K562 (cell line): ENCODE measurements around the gene IL24. TPM values are rescaled to one million over a fixed set of nuclear protein-coding genes. Genes with fewer than 3 reads are reported as not detected.

ENCODE experiments used
- ATAC-seq: fragments of 200-7000 bp; cut with Tn5 transposase; 3 replicates; pipeline ENCODE4 v1.9.1; 2020; ENCODE audit warnings: moderate library complexity
- BruUV-seq: library from RNA; stranded (reverse); fragments of 400-500 nt; replicated peaks from 2 replicates; lab custom pipeline; 2021; lab: Mats Ljungman, UMichigan
- CTCF ChIA-PET: fragments of 300-600 bp; formaldehyde crosslinking; extraction: SDS; loops from one replicate; lab custom pipeline; 2021; ENCODE audit warnings: low intra/inter-chr PET ratio; lab: Yijun Ruan, JAX
- POLR2A ChIA-PET: fragments of 300-600, 350-650 bp; sonication (Branson Sonifier 250); formaldehyde crosslinking; extraction: SDS; loops from one replicate; lab custom pipeline; 2021; ENCODE audit warnings: antibody characterized with exemption, inconsistent platforms; lab: Yijun Ruan, JAX
- DNase-seq, 4 experiments: peaks; one replicate each; pipeline versions ENCODE4 v3.0.0 to v3.0.0-alpha.2; 2011 to 2018; ENCODE audit warnings: low spot score in 3 of 4, mixed read lengths in 3 of 4; ENCODE audit errors: extremely low read depth in 1 of 4
- FAIRE-seq: peaks from 2 replicates; lab custom pipeline; 2011; peaks lifted over from hg19 to GRCh38; lab: Jason Lieb, UNC
- H2AFZ ChIP-seq: 2 replicates; pipeline ENCODE4 v1.6.0; 2011; ENCODE audit warnings: low read depth, low read length, control low read depth, inconsistent platforms
- H3K27ac ChIP-seq: fragments of 200-600 bp; 3 replicates; pipeline ENCODE4 v1.8.0; 2011; ENCODE audit warnings: low read depth, mild to moderate bottlenecking, control low read depth, inconsistent platforms, low read length, moderate library complexity, mixed read lengths; ENCODE audit errors: extremely low read depth
- H3K27me3 ChIP-seq, 2 experiments: fragments of 300-600 bp in 1 of 2; 2 replicates in 1 of 2; 3 replicates in 1 of 2; pipeline versions ENCODE4 v1.6.0 to v1.8.0; 2011; ENCODE audit warnings: inconsistent platforms in 2 of 2, low read length in 2 of 2, mild to moderate bottlenecking in 1 of 2, mixed read lengths in 1 of 2, moderate library complexity in 1 of 2; ENCODE audit not compliant: control insufficient read depth in 2 of 2, insufficient read depth in 2 of 2
- H3K36me3 ChIP-seq: fragments of 300-600 bp; 3 replicates; pipeline ENCODE4 v1.8.0; 2011; ENCODE audit warnings: mild to moderate bottlenecking, low read length, inconsistent platforms; ENCODE audit not compliant: control insufficient read depth, insufficient read depth
- H3K4me1 ChIP-seq, 2 experiments: fragments of 200-600 bp in 1 of 2; replicated peaks in 1 of 2; 2 replicates in 1 of 2; 3 replicates in 1 of 2; pipeline versions ENCODE4 v1.5.1 to v1.8.0; 2011; ENCODE audit warnings: inconsistent platforms in 2 of 2, low read length in 2 of 2, mild to moderate bottlenecking in 1 of 2, mixed read lengths in 1 of 2, moderate library complexity in 1 of 2; ENCODE audit not compliant: control insufficient read depth in 2 of 2, insufficient read depth in 2 of 2
- H3K4me2 ChIP-seq: 2 replicates; pipeline ENCODE4 v1.6.1; 2011; ENCODE audit warnings: low read length, control low read depth, inconsistent platforms, mixed read lengths; ENCODE audit not compliant: insufficient read depth
- H3K4me3 ChIP-seq: fragments of 200-600 bp; sonication (generic), shearing (Covaris generic); 2 replicates; pipeline ENCODE4 v1.5.1; 2016; ENCODE audit warnings: control low read depth, inconsistent platforms
- H3K79me2 ChIP-seq: fragments of 200-600 bp; 3 replicates; pipeline ENCODE4 v1.8.0; 2011; ENCODE audit warnings: low read length, inconsistent platforms; ENCODE audit not compliant: control insufficient read depth, insufficient read depth
- H3K9ac ChIP-seq, 2 experiments: 2 replicates each; pipeline versions ENCODE4 v1.6.0 to v1.6.1; 2011; ENCODE audit warnings: low read depth in 2 of 2, low read length in 2 of 2, control low read depth in 1 of 2, inconsistent platforms in 1 of 2, mild to moderate bottlenecking in 1 of 2, mixed read lengths in 1 of 2; ENCODE audit not compliant: insufficient read depth in 1 of 2
- H3K9me1 ChIP-seq: one replicate; pipeline ENCODE4 v1.6.0; 2011; ENCODE audit warnings: inconsistent platforms, mild to moderate bottlenecking, low read length, moderate library complexity; ENCODE audit not compliant: control insufficient read depth, insufficient read depth
- H3K9me3 ChIP-seq: replicated peaks from 2 replicates; pipeline ENCODE4 v1.5.1; 2011; ENCODE audit warnings: low read depth, low read length, inconsistent platforms; ENCODE audit not compliant: control insufficient read depth, insufficient read depth
- H4K20me1 ChIP-seq: replicated peaks from 2 replicates; pipeline ENCODE4 v1.6.1; 2011; ENCODE audit warnings: low read length, inconsistent platforms, mixed read lengths; ENCODE audit not compliant: control insufficient read depth, insufficient read depth
- CHD2 ChIP-seq: IDR thresholded peaks from 2 replicates; pipeline ENCODE4 v1.6.1; 2011; ENCODE audit warnings: low read depth, low read length
- CXXC5 ChIP-seq: fragments of 250-450 bp; sonication (Bioruptor Pico); IDR thresholded peaks from 2 replicates; pipeline ENCODE4 v1.8.0; 2022; ENCODE audit warnings: inconsistent platforms, mild to moderate bottlenecking, moderate library complexity
- GATA2 ChIP-seq: sonication (generic); formaldehyde crosslinking; IDR thresholded peaks from 2 replicates; pipeline ENCODE4 v1.4.0; 2020; ENCODE audit warnings: mild to moderate bottlenecking, missing genetic modification reagents
- HDAC6 ChIP-seq: IDR thresholded peaks from 2 replicates; pipeline ENCODE4 v1.6.1; 2012; ENCODE audit warnings: low read depth, mild to moderate bottlenecking, control low read depth, inconsistent platforms, low read length, moderate library complexity
- MITF ChIP-seq: IDR thresholded peaks from 2 replicates; pipeline ENCODE4 v1.6.1; 2014; ENCODE audit warnings: antibody characterized with exemption
- MNT ChIP-seq, 2 experiments: fragments of 450-650 bp; conservative IDR thresholded peaks; 2 replicates each; pipeline ENCODE4 v1.6.1; 2017; ENCODE audit warnings: mild to moderate bottlenecking in 2 of 2, moderate library complexity in 2 of 2
- NRF1 ChIP-seq, 2 experiments: fragments of 450-650 bp; IDR thresholded peaks in 1 of 2; conservative IDR thresholded peaks in 1 of 2; 2 replicates each; pipeline ENCODE4 v1.6.1; 2014; ENCODE audit warnings: mild to moderate bottlenecking in 2 of 2
- RB1 ChIP-seq: fragments of 450-650 bp; IDR thresholded peaks from 2 replicates; pipeline ENCODE4 v1.6.1; 2017; ENCODE audit warnings: low read depth, mild to moderate bottlenecking
- SMAD3 ChIP-seq: fragments of 450-650 bp; formaldehyde crosslinking; conservative IDR thresholded peaks from 2 replicates; pipeline ENCODE4 v1.4.0; 2020; ENCODE audit warnings: mild to moderate bottlenecking
- ZNF592 ChIP-seq: fragments of 450-650 bp; IDR thresholded peaks from 2 replicates; pipeline ENCODE4 v1.6.1; 2017; ENCODE audit warnings: antibody characterized with exemption, mild to moderate bottlenecking
- WGBS: fragments of 100-300 bp; shearing (Covaris generic); methylation state at CpG from one replicate; pipeline ENCODE4 v1.1.6; 2016; ENCODE audit warnings: low coverage, mixed read lengths; ENCODE audit not compliant: insufficient coverage; ENCODE audit errors: missing lambda C conversion rate; 5-methylcytosine and 5-hydroxymethylcytosine counted together
- in situ Hi-C: fragments of 300-500 bp; cut with MboI; formaldehyde crosslinking; loops from 4 replicates; pipeline ENCODE4 v1.15.0; 2018; ENCODE audit warnings: inconsistent platforms, mixed read lengths
- intact Hi-C: fragments of 100-400 bp; cut with micrococcal nuclease; formaldehyde crosslinking; loops from 2 replicates; pipeline ENCODE4 v1.14.2; 2022
- polyA plus RNA-seq, 8 experiments: library from polyadenylated mRNA; depleted of rRNA in 4 of 8; stranded (reverse) in 5 of 8; unstranded in 3 of 8; fragments of >200 nt; fragmentation: Nextera tagmentation in 2 of 8; fragmentation: Illumina TruSeq in 1 of 8; extraction: Ambion mirVana in 2 of 8; extraction: Trizol in 1 of 8; gene quantifications; 2 replicates each; pipeline versions ENCODE4 v1.2.1 to v1.2.3, GENCODE V29; 2011 to 2014; ENCODE audit warnings: inconsistent platforms in 1 of 8, missing spikeins in 1 of 8
- total RNA-seq, 7 experiments: library from RNA; depleted of rRNA in 6 of 7; stranded (reverse); fragments of >200 nt in 6 of 7; fragmentation: Illumina TruSeq in 2 of 7; extraction: Trizol in 2 of 7; gene quantifications; 2 replicates each; pipeline versions ENCODE4 v1.2.1 to v1.2.3, GENCODE V29; 2011 to 2021; ENCODE audit warnings: low replicate concordance in 1 of 7

The IL24 gene
- total and polyA plus RNA-seq, 9 of the 15 experiments (the other 6 are each of a cell fraction or from before 2014, with no cell fraction given) = 0.04 to 0.19 TPM; not detected in 7

- TF ChIP-seq MNT (conservative IDR thresholded peaks at IDR 0.05) = no peak
- peak; percentile 55 to 62 for TF ChIP-seq NRF1 (conservative IDR thresholded peaks at IDR 0.05 in 1 of 2, IDR thresholded peaks at IDR 0.05 in 1 of 2)
- peak; percentile 9; the same call in 1 of the 2 replicates for TF ChIP-seq CXXC5
- TF ChIP-seq RB1 = peak; percentile 55; the same call in 1 of the 2 replicates
- TF ChIP-seq HDAC6 = peak; percentile 85; the same call in 1 of the 2 replicates
These were observed 12.1 kb downstream of the IL24 start (continued) for GRCh38 chr1:206909161-206909882.

- Histone ChIP-seq H3K4me2 (peak overlapping the region; percentile 66), H3K9me3 (no peaks in the 10 kb centered on the region), H3K9me1 (no peaks in the 10 kb centered on the region), H3K4me1 (peaks cover 9 to 18% of the 10 kb centered on the region in 2 experiments; a peak in 4 of 5 replicates), H3K27ac (no peak overlapping the region), H4K20me1 (0 out of 2 replicates have a peak, but pooled peaks cover 3% of the 10 kb centered on the region), H3K36me3 (no peaks in the 10 kb centered on the region), H2AFZ (peak overlapping the region; percentile 61), H3K9ac (peak overlapping the region in 1 of 2 experiments; percentile 83; a peak in 2 of 4 replicates), H3K27me3 (peaks cover 30 to 50% of the 10 kb centered on the region in 2 experiments), H3K4me3 (peak overlapping the region; percentile 41), H3K79me2 (no peaks in the 10 kb centered on the region)
- no peak for FAIRE-seq
- no TSS peak for BruUV-seq
- ChIA-PET POLR2A (interaction anchor here (0.7 to 1.7 kb wide), 5 partner anchors 144 to 298 kb away, joined by 3 to 5 read pairs (median 5); no protein-coding TSS in a partner anchor), CTCF (interaction anchor here (0.8 to 3.8 kb wide), 6 partner anchors 168 to 302 kb away, joined by 3 to 33 read pairs (median 9); partner anchors contain the start of gene EIF2D)
- WGBS = 5% methylated on average over 14 of the region's 14 CpGs
- in situ Hi-C loops (loop anchor here (5.0 to 25.0 kb wide), 3 partner anchors 173 to 423 kb away; partner anchors contain the start of gene EIF2D), intact Hi-C loops (loop anchor here (2.0 to 5.0 kb wide), 5 partner anchors 45 to 587 kb away; partner anchors contain the start of genes CR1 and IL20)
- peak; percentile 3; the same call in 1 of the 3 replicates for ATAC-seq
- no peak for DNase-seq
- TF ChIP-seq NRF1 (conservative IDR thresholded peaks at IDR 0.05 in 1 of 2, IDR thresholded peaks at IDR 0.05 in 1 of 2) (0 out of 4 replicates have a peak, but pooled peaks of 1 of the 2 experiments have one; percentile 5), MITF (no peak), ZNF592 (no peak), GATA2 (CRISPR knock-in tag) (no peak), CHD2 (no peak), SMAD3 (CRISPR knock-in tag) (no peak)
These were observed 12.7 kb downstream of the IL24 start for GRCh38 chr1:206909883-206910318.
